ENCODE data around the gene SMIM12. TPM values are rescaled to one million over a fixed set of nuclear protein-coding genes. Genes with fewer than 3 reads are reported as not detected.

The SMIM12 gene, protein sequence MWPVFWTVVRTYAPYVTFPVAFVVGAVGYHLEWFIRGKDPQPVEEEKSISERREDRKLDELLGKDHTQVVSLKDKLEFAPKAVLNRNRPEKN
- polyA plus RNA-seq (2011; rRNA removed) (41.7 and 46.1 TPM in 2 replicates), polyA minus RNA-seq (2011; rRNA and poly(A)+ RNA removed) (26.0 and 33.7 TPM in 2 replicates)

DNA sequence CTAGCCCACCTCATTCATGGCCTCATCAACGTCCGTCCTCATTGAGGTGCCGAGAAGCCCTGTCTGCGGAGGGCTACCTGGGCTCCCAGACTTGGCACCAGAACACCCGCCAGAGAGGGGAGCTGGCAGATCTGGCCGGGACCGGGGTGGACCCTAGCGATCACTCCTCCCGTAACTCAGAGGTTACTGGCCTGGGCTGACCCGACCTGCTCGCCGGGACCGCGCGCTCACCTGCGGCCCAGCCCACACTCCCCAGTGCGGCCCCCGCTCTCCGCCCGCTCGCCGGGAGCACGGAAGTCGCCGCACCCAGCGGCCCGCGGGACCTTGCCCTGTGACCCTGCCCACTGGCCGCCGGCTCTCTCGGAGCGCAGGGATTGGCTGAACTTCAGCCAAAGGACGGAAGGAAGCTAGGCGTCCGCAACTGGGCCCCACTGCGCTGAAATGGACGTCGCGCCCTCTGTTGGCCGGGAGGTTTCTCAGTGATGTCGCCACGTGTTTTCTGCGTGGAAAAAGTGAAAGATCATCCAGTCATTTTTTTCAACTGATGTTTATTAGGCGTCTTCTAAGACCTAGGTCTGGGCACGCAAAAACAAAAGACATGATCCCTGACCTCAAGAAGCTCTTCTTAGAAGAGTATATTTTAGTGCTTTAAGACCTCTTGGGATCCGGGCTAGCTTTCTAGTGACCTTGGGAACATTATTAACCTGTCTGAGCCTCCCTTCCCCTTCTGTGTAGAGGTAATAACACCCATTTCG lies at the start of gene SMIM12:
SMIM12 (minus strand) TSS at position 304 of the 755 bp plus-strand sequence. CDS start 3,772 bp downstream, outside the sequence.
- POLR2A ChIA-PET: interaction anchor here (0.6 to 1.3 kb wide), 8 partner anchors 9 to 697 kb away, joined by 3 to 10 read pairs (median 4); partner anchors contain the start of gene SFPQ
- TF ChIP-seq, protein P1, sequence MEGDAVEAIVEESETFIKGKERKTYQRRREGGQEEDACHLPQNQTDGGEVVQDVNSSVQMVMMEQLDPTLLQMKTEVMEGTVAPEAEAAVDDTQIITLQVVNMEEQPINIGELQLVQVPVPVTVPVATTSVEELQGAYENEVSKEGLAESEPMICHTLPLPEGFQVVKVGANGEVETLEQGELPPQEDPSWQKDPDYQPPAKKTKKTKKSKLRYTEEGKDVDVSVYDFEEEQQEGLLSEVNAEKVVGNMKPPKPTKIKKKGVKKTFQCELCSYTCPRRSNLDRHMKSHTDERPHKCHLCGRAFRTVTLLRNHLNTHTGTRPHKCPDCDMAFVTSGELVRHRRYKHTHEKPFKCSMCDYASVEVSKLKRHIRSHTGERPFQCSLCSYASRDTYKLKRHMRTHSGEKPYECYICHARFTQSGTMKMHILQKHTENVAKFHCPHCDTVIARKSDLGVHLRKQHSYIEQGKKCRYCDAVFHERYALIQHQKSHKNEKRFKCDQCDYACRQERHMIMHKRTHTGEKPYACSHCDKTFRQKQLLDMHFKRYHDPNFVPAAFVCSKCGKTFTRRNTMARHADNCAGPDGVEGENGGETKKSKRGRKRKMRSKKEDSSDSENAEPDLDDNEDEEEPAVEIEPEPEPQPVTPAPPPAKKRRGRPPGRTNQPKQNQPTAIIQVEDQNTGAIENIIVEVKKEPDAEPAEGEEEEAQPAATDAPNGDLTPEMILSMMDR (IDR thresholded peaks at IDR 0.05; ENCODE audit: low read depth, low read length): peak; percentile 88
- peaks cover 6% of the 10 kb centered on the region for H3K27me3 ChIP-seq (ENCODE audit: control insufficient read depth, insufficient read depth, low read length)

DNA sequence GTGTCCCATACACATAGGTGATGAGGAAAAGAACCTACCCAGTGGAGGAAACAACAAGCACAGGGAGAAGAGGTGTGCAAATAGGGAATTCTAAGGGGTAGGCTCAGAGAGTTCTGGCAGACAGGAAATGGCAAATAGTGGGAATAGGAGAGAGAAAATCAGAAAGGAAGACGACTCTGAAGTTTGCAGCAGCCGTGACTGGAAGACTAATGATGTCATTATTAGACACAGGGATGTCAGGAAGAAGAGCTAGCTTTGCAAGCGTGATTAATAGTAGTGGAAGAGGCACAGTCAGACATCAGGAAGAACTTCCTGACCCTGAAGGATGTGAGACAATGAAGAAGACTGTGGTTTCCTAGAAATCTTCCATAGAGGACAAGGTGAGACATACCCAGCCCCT lies 48.8 kb upstream of the SMIM12 start:
- ChIA-PET CTCF (no interaction called here), POLR2A (no interaction called here)
- no peaks in the 10 kb centered on the region; the same call in 1 of the 2 replicates for H3K9me3 ChIP-seq (ENCODE audit: control insufficient read depth, insufficient read depth, low read length)

More for the DNA sequence above, at the start of gene SMIM12:
- Histone ChIP-seq H3K4me3 (ENCODE audit: low read depth, low read length) (peak within 1 kb of the TSS; percentile 96), H3K27ac (ENCODE audit: low read depth, low read length) (peak within 1 kb of the TSS; percentile 47), H3K9me3 (ENCODE audit: control insufficient read depth, insufficient read depth, low read length) (no peaks in the 10 kb centered on the region)
- CTCF ChIA-PET: interaction anchor here (0.6 to 2.6 kb wide), 26 partner anchors 9 to 915 kb away, joined by 3 to 18 read pairs (median 4); partner anchors contain the start of gene TMEM35B
- DNase-seq (ENCODE audit: low read depth, low spot score): peak; percentile 78

DNA sequence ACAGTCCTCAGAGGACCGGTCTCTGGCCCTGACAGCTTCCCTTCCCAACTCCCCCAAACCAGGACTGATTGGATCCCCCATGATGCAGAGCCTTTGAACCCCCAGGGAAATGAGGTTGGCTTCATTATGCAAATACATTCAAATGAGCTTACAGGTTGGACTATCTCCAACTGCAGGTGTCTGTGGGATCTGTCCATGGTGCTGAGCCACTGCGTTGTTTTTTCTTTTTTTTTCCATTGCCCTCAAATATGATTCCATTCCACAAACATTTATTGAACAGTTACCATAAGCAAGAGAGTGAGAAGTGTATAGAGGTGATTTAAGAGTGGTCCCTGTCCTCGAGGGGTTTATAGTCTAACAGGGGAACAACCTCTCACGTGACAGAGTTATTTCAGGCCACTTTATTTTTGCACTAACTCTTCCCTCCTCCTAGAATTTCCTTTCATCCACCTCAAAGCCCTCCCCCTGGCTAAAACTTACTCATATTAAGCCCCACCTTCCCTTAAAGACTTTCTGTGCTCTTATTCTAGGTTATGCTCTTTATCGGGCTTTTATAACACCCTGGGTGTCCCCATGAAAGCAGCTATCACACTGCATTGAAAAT lies 48.0 kb upstream of the SMIM12 start:
- no peaks in the 10 kb centered on the region for H3K27me3 ChIP-seq (ENCODE audit: control insufficient read depth, insufficient read depth, low read length)
- CTCF ChIA-PET: interaction anchor here (0.5 kb wide), 1 partner anchor 41 kb away, joined by 3 read pairs; no protein-coding TSS in a partner anchor
- POLR2A ChIA-PET: no interaction called here

More for the DNA sequence above, 48.8 kb upstream of the SMIM12 start:
- no peak overlapping the region for H3K27ac ChIP-seq (ENCODE audit: low read depth, low read length)
- TF ChIP-seq, protein P1 (IDR thresholded peaks at IDR 0.05; ENCODE audit: low read depth, low read length): no peak
- H3K27me3 ChIP-seq (ENCODE audit: control insufficient read depth, insufficient read depth, low read length): no peaks in the 10 kb centered on the region
- DNase-seq (ENCODE audit: low read depth, low spot score): no peak
- no peak overlapping the region for H3K4me3 ChIP-seq (ENCODE audit: low read depth, low read length)

DNA sequence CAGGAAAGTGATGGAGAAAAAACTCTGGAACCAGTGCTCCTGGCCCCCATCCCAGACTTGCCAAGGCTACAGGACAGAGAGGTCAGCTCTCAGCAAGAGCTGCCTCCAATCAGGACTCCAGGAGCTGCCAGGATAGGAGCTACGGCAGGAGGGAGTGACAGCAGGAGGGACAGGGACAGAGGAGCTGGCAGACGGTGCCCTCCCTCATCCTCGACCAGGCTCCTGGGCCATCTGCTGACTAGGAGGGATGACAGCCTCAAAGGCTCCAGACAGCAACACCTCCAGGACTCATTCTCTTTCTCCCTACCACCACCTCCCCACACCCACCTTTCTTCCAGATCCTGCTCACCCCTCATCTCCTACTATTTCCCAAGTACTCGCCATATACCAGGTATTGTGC lies 47.2 kb upstream of the SMIM12 start:
- DNase-seq (ENCODE audit: low read depth, low spot score): no peak
- Histone ChIP-seq H3K27ac (ENCODE audit: low read depth, low read length) (no peak overlapping the region), H3K27me3 (ENCODE audit: control insufficient read depth, insufficient read depth, low read length) (no peaks in the 10 kb centered on the region), H3K9me3 (ENCODE audit: control insufficient read depth, insufficient read depth, low read length) (no peaks in the 10 kb centered on the region; the same call in 1 of the 2 replicates), H3K4me3 (ENCODE audit: low read depth, low read length) (no peak overlapping the region)
- ChIA-PET CTCF (no interaction called here), POLR2A (no interaction called here)
- TF ChIP-seq, protein P1 (IDR thresholded peaks at IDR 0.05; ENCODE audit: low read depth, low read length): no peak

More for the DNA sequence above, 48.0 kb upstream of the SMIM12 start:
- H3K27ac ChIP-seq (ENCODE audit: low read depth, low read length): no peak overlapping the region
- TF ChIP-seq, protein P1 (IDR thresholded peaks at IDR 0.05; ENCODE audit: low read depth, low read length): no peak
- no peaks in the 10 kb centered on the region; the same call in 1 of the 2 replicates for H3K9me3 ChIP-seq (ENCODE audit: control insufficient read depth, insufficient read depth, low read length)
- no peak for DNase-seq (ENCODE audit: low read depth, low spot score)
- H3K4me3 ChIP-seq (ENCODE audit: low read depth, low read length): no peak overlapping the region
